Anterior cingulate cortex (tissue), 58 donors: Measurements from ENCODE around the gene ZNF335.
"Not testable (repeated sequence)": the region's sequence is repeated elsewhere in the genome, so short reads cannot be mapped to it uniquely, and the experiment has no call there.

Experiments
- DNase-seq, 58 donors: peaks; one replicate each; lab custom pipeline; 2025; lab: John Stamatoyannopoulos, UW

Gene ZNF335

DNA sequence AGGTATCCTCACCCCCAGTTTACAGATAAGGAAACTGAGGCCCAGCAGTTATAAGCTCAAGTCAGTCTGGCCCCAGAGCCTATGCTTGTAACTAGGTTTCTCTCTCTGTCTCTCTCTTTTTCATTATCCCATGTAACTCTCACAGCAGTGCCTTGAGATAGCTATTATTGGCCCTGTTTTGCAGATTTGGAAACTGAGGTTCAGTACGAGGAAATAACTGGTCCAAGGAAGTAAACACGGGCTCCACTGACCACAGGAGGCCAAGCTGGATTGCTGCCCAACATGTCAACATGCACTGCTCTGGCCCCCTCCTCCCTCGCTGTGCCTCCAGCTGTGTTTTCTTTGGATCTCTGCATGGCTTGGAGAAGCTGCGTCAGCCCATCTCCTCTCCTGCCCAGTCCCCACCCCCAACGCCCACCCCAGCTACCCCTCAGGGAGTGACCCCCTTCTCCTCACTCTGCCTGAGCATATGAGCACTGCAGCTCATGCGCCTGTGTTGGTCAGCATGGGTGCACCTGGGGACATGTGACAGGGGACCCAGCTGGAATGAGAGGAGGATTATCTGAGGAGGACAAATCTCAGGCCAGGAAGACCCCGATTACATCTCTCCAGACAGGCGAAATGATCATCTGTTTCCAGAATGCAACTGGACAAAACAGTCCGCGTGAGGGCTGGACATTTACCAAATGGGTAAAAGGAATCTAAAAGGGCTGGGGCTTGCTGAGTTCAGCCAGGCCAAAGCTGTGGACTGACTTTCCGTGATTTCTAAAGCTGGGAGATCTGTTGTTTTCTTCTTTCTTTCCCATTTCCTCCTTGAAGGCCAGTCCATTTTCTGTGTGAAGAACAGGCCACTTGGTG, 52.2 kb downstream of the ZNF335 start:
- no peak for DNase-seq

DNA sequence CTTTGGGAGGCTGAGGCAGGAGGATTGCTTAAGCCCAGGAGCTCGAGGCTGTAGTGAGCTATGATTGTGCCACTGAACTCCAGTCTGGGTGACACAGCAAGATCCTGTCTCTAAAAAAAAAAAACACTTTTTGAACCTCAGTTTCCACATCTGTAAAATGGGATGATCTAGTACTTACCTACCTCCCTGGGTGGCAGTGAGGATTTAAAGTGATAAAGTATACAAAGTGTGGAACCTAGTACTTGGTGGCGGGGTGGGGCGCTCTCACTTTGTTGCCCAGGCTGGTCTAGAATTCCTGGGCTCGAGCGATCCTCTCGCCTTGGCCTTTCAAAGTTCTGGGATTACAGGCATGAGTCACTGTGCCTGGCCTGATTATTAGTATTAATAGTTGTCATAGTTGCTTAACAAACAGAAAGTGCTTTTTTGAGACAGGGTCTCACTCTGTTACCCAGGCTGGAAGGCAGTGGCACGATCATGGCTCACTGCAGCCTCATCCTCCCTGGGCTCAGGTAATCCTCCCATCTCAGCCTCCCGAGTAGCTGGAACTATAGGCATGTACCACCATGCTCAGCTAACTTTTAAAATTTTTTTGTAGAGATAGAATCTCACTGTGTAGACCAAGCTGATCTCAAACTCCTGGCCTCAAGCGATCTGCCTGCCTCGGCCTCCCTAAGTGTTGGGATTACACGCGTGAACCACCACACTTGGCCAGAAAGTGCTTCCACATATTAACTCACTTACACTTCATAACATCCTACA, 53.0 kb downstream of the ZNF335 start:
- no peak for DNase-seq

DNA sequence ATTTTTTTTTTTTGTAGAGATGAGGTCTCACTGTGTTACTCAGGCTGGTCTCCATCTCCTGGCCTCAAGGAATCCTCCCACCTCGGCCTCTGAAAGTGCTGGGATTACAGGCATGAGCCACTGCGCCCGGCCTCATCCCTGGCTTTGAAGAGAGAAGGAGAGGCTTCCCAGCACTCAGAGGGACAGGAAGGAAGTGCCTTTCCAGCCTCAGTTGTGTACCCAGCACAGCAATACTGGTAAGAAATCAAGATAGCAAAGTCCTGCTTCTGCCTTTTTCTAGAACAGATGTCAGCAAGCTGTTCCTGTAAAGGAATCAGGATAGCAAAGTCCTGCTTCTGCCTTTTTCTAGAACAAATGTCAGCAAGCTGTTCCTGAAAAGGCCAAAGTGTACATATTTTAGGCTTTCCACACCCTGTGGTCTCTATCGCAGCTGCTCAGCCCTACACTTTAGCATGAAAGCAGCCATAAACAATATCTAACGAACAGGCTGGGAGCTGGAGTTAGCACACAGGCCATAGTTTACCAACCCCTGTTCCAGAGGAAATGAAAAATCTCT, 53.7 kb downstream of the ZNF335 start:
- peak in 4 of 58 donors; percentile 9 to 45 (median 24) for DNase-seq

DNA sequence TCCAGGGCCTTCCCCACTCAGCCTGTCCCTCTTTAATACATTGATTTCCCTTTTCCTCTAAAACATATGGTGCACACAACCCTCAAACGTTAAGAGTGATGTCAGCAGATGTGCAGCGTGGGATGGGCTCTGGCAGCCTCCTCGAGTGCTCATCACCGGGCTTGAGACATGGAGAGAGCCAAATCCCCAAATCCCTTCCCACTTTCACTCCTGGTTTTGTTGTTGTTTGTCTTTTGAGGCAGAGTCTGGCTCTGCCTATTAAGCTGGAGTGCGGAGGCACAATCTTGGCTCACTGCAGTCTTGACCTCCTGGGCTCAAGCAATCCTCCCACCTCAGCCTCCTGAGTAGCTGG, 54.2 kb downstream of the ZNF335 start:
- DNase-seq = peak in 23 of 58 donors; percentile 5 to 58 (median 16)

DNA sequence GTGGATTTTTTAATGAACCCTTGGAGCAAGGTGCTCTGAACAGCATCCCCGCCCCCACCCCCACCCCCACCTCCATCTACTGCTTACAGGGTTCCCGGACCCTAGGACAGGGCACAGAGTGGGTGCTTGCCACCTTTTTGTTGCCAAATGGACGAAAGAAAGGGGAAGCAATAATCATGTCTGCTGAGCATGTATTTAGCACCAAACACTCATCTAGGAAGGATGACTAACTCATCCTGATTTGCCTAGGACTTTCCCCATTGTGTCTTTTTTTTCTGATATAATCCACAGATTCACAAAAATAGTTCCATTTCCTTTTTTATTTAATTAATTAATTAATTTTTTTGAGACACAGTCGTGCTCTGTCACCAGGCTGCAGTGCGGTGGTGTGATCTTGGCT, 58.9 kb downstream of the ZNF335 start:
- DNase-seq = no peak

DNA sequence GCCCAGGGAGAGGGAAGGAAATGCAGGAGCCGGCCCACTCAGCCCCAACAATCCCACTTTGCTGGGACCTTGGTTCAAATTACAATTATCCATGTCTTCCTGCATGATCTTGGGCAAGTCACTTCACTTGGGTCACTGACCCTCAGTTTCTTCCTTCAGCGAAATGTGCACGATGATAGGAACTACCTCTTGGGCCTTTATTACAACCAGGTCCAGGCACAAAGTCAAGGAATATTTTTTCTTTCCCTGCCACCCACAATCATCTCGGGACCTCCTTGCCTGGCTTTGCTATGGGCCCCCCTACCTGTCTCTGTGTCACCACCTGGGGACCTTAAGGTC, 59.7 kb downstream of the ZNF335 start:
- no peak for DNase-seq

DNA sequence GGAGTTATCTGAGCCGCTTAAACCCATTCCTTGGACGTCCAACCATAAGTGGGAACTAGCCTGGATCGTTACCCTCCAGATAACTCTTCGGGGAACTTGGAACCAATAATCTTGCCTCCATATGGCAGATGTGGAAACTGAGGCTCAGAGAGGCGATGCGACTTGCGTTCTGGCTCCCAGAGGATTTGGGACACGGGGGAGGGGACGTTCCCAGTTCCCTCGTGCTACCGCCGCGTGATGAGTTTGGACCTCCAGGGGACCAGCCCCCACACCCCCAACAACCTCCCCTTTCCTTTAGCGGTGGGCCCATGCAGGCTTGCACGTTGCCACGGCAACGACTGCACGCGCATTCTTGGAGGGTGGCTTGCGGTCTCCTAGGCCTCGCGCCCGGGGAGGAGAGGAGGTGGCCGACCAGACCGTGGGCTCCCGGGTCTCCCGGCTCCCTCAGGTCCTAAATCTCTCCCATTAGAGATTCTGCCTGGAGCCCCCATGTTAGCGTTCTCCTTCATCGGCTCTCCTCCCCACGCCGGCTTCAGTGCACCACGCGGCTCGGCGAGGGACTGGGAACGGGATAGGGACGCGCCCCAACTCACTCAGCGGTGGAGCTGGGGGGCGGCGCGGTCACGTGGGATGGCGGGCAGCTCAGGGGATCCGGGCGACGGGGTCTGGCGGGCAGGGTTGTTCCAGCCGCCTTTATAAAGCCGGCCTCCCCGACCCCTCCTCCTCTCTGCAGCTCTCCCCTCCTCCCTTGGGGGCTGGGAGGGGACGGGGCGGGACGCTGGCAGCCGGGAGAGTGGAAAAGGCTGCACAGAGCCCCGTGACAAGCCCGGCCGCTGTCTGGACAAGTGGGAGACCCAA, 60.3 kb downstream of the ZNF335 start, which contains the start of gene PLTP:
Gene PLTP, minus strand, starts transcription at position 670 of the 858 bp plus-strand sequence. CDS start 703 bp downstream, outside the sequence.
- DNase-seq = peak in 56 of 58 donors; percentile 7 to 85 (median 70)

DNA sequence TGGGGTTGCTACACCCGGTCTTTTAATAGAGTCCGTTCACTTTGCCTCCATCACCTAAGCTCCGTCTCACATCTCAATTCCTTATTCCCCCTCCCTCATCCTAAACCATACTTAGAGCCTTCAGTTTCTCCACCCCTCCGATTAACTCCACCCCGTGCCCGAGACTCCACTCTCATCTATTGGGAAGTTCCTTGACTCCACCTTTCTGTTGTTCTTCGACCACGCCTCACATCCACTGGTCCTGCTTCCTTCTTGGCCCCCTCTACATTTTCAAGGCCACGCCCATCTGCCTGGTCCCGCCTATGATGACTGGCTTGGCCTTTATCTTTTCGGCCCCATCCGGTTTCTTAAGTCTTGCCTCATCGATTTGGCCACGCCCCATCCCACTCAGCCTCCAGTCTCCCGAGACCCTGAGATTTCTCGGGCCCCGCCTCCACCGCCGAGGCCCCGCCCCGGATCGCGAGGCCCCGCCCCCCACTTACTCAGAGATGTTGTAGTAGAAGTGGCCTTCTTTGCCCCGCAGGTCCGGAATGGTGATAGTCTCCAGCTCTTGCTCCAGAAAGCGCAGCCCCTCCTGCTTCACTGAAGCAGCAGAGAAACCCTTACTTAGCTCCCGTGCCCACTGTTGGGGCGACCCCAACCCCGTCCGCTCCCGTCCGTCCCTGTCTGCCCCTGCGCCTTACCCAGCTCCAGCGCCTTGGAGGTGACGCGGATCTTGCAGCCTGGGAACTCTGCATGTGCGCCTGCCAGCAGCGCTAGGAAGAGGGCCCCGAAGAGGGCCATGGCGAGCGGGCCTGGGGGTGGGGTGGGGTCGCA, 61.1 kb downstream of the ZNF335 start:
- peak; percentile 10 to 93 (median 75) for DNase-seq

DNA sequence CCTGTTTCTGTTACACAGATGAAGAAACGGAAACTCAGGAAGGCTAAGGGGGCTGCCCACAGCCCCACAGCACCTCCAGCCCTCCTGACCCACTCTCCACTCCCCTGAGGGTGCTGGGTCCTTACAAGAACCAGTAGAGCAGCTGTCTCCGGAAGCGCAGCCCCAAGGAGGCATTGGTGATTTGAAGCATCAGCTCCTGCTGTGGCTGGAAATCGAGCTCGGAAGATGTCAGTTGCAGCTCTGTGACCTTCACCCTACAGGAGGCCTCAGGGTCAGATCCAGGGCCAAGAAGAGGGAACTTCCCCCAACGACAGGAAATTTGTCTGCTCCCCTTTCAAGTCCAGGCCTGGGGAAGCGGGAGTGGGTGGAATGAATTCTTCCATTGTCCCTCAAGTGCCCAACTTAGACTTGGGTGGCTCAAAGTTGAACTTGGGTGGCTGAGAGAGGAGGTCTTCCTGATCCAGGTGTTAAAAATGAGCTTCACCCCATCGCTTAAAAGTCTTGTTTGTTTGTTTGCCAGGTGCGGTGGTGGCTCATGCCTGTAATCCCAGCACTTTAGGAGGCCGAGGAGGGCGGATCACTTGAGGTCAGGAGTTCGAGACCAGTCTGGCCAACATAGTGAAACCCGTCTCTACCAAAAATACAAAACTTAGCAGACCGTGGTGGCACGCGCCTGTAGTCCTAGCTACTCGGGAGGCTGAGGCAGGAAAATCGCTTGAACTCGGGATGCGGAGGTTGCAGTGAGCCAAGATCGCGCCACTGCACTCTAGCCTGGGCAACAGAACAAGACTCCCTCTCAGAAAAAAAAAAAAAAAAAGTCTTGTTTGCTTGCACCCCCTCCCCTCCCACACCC, 62.0 kb downstream of the ZNF335 start:
- DNase-seq = no peak

DNA sequence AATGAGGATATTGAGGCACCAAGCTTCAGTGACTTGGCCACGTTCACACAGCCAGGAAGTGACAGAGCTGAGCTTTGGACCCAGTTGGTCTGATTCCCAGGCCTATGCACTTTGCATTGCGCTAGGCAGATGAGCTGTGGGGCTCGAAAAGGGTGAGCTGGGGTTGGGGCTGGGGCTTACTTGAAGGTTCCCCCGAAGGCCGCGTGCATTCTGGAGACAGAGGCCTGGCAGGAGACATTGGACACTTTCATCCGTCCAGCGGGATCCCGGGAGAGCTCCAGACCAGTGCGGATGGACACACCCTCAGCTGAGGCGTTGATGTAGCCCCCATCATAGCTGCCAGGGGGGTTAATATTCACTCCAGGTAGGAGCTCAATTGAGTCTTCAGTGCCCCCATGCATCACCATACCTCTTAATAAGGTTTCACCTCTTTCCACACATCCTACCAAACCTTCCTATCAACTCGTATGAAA, 62.6 kb downstream of the ZNF335 start:
- DNase-seq = no peak

DNA sequence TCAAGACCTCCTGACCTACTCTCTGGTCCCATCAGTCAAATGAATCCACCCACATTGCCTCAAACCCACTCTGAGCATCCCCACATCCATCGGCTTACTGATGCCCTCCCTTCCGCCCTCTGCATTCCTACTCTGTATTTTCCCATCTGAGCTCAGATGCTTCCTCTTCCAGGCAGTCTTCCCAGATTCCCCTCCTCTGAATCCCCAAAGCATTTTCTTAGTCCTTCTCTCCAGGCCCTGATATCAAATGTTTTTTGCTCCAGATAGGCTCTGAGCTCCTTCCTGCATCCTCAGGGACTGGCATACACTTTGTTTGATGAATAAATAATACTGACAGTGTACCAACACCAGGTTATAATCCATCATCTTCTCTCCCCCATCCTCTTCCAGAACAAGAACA, 63.9 kb downstream of the ZNF335 start:
- DNase-seq = no peak

DNA sequence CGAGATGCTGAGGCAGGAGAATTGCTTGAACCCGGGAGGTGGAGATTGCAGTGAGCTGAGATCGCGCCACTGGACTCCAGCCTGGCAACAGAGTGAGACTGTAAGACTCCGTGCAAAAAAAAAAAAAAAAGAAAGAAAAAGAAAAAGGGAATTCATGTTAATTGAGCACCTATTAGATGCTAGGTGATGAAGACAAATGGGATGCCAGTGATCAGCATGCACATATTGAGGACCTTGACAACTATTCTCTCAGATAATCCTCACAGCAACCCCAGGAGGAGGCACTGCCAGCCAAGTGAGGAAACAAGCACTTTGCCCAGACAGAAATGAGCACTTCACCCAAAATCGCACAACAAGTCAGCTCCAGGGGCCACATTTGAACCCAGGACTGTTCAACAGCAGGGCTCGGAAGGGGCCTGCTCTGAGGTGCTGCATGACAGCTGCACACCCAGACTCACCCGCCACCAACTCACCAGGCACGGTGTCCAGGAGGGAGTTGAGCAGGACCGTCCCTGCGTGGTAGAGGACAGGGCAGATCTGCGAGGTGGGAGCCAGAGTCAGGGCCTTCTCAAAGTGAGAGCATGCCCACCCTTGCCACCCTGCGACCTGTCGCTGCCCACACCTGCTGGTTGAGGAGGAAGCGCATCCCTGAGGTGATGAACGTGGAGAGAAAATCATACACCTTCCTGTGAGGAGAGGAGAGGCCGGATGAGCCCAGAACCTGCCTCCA, 64.6 kb downstream of the ZNF335 start:
- DNase-seq = no peak

DNA sequence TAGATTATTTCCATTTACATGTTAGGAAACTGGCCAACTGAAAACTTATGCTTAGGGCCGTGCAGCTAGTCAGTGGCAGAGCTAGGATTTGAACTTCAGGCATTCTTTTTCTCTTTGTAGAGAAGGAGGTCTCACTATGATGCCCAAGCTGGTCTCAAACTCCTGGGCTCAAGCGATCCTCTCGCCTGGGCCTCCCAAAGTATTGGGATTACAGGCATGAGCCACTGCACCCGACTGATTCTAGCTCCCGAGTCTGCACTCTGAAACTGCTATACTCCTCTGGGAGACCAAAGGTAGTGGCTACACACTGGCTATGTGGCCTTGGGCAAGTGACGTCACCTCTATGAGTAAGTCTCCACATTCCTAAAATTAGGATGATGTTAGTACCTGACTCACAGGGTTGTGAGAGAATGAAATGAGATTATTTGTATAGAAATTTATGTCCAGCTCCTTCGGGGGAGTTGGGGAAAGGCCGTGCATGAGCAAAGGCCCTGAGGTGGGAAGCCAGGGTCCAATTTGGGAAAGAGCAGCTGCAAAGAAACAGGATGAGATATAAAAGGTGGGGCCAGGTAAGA, 66.4 kb downstream of the ZNF335 start:
- no peak for DNase-seq

DNA sequence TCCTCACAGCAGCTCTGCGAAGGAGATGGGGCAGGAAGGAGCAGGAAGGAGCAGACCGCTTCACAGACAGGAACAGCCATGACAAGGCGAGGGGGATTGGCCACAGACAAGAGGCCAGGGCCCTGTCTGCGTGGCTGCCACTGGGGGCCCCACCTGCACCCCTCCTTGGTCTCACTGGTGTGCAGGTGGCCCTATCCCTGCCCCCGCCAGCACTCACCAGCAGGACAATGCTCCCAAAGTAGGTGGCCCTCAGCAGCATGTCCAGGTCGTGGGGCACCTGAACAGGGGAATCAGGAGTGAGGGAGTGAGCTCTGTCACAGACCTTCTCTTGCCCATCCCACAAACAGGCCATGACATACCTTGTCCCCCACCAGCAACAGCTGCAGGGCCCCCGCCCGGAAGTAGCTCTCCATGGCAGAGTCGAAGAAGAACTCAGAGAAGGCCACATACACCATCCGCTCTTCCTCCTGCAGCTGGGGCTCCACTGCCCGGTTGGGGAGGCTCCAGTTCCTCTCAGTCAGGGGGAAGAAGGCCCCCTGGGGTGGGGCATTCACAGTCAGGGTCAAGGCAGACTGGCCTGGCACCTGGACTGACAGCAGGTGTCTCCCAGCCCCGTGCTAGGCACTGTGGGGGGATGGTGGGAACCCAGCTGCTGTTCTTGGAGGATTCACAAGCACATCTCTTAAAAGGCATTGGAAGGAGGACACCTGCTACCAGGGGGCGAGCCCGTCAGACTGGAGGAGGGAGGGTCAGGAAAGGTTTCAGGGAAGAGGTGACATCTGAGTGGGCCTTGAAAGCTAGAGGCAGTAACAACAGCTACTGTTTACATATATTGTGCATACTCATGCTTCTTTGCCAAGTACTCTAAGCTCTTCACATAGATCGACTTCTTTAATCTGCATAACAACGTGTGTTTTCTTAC, 67.2 kb downstream of the ZNF335 start:
- DNase-seq = no peak

DNA sequence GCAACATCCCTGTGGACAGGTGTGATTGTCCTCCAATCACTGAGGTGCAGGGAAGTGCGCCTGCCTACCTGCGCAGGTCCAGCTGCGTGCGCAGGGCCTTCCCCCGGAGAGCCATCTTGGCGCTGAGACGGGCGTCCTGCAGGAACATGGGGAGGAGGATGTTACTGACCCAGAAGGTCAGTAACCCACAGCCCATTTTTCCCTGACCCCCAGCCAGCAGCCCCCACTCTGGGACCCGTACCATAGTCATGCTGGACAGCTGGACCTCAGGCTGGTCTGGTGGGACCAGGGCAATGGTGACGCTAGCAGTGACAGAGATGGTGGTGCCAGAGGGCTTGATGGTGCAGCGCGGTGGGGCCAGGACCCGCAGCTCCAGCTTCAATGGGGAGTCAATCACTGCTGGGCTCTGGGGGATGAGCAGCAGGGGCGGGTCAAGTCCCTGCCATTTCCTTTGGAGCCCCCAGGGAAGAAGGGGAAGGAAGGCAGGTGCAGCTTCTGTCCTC, 69.8 kb downstream of the ZNF335 start:
- DNase-seq = no peak

DNA sequence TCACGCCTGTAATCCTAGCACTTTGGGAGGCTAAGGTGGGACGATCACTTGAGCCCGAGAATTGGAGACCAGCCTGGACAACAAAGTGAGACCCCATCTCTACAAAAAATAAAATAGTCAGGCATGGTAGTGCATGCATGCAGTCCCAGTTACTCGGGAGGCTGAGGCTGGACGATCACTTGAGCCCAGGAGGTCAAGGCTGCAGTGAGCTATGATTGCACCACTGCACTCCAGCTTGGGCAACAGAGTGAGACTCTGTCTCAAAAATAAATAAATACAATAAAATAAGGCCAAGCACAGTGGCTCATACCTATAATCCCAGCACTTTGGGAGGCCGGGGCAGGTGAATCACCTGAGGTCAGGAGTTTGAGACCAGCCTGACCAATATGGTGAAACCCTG, 70.7 kb downstream of the ZNF335 start:
- DNase-seq = not testable (repeated sequence)
